Omental fat pad (tissue), 4 donors: ENCODE results near the gene SESTD1. TPM values are rescaled to one million over a fixed set of nuclear protein-coding genes. Genes with fewer than 3 reads are reported as not detected.

Experiments used
- ATAC-seq: fragments of 150-250 bp; one replicate; pipeline ENCODE4 v1.9.1; 2016; ENCODE audit warnings: mild to moderate bottlenecking, moderate library complexity; ENCODE audit not compliant: low FRiP score
- DNase-seq: peaks from one replicate; pipeline ENCODE4 v3.0.0-alpha.2; 2019; ENCODE audit warnings: low spot score
- CTCF ChIP-seq, 3 donors: fragments of 450-650 bp; IDR thresholded peaks; one replicate each; pipeline ENCODE4 v1.5.1; 2016 to 2017; ENCODE audit warnings: antibody characterized with exemption in 3 of 3, mild to moderate bottlenecking in 3 of 3, moderate library complexity in 2 of 3
- total RNA-seq, 4 donors: library from RNA; depleted of rRNA; stranded (reverse); fragments of >200 nt; gene quantifications; one replicate each; pipeline ENCODE4 v1.1.0, GENCODE V29; 2016

SESTD1 gene
- 10 to 100 TPM; 47.0 to 80.9 (median 56.8) TPM for total RNA-seq

DNA sequence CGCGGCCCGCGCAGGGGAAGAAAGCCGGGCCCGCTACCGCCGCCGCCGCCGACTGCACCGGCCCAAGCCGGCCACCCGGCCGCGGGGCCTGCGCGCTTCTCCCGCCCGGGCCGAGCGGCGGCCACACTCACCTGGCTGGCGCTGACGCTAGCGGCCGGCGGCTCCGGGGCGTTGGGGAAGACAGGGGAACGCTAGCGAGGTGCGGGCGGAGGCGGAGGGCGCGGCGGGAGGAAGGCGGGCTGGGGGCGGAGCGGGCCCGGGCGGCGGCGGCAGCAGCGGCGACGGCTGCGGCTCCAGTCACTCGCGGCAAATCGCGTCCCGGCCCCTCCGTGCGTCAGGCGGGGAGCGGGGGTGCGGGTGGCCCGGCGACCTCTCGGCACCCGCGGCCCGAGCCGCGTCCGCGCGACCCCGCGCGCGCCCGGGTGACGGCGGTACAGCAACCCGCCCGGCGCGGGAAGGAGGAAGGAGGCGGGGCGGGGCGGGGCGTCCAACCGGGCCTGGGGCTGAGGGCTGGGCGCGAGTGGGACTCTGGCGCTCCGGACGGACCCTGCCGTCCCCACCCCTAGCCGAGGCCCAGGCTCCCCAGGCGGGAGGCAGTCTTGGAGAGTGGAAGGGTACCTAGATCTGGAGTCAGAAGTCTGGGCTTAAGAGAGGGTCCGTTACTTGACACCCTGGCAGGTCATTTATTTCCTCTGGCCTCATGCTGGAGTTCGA lies at the start of gene SESTD1:
Gene SESTD1 (minus strand): TSS at position 465 of the 714 bp plus-strand sequence. CDS start 72,991 bp downstream, outside the sequence.
- no peak for TF ChIP-seq CTCF (IDR thresholded peaks at IDR 0.05)
- DNase-seq (peak; percentile 35), ATAC-seq (peak; percentile 85)

DNA sequence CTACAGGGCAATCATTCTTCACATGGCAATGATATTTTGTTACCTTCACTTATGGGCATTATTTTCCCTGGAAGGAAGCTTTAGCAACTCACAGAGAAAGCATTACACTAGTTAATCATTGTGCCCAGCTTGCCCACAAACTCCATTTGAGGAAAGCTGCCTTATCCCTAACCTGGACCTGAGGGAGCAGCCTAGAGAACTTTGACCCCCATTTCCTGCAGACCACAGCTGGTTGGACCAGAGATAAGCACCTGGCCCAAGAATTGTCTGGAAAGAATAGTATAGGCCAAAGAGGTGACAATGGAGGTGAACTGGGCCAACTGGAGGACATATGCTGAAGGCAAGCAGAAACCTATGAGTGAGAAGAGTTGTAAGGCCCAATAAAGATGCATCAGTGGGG lies 48.4 kb upstream of the SESTD1 start:
- no peak for TF ChIP-seq CTCF (IDR thresholded peaks at IDR 0.05)
- ATAC-seq = no peak
- no peak for DNase-seq

DNA sequence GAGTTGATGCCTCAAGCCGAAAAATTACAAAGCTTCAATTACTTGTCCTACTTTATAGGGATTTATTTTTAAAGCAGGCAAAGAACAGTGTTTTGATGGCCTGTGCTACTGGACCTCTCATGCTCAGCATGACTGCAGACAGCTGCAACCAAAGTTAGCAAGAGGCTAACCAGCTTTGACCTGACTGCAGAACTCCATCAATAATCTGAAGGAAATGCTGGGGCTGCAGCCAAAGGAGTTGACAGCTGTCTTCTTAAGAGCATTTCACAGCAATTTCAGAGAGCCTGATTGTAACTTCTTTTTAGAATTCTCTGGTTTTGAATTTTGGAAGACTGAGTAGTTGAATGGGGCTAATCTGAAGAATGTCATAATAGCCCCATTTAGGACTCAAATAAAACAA lies 46.5 kb upstream of the SESTD1 start:
- DNase-seq (no peak), ATAC-seq (no peak)
- TF ChIP-seq CTCF (IDR thresholded peaks at IDR 0.05) = no peak

GRCh38 chr2:179307616-179308371 lies 43.2 kb upstream of the SESTD1 start:
- DNase-seq (no peak), ATAC-seq (no peak)
- TF ChIP-seq CTCF (IDR thresholded peaks at IDR 0.05) = no peak

DNA sequence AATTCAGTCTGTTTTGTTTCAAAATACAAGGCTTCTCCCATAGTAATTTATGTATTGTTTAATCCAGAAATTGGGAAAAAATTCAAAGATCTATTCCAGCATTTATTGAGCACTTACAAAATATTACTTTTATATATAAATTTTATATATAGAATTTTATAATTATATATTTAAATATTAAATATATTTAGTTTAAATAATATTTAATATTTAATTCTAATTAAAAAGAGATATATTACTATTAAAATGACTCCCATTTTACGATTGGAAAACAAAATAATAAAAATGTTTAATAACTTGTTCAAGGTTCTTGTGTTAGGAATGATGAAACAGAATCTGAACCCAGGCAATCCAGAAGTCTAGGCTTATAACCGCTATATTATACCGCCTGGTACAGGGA lies 40.5 kb upstream of the SESTD1 start:
- no peak for DNase-seq
- no peak for ATAC-seq
- no peak for TF ChIP-seq CTCF (IDR thresholded peaks at IDR 0.05)

DNA sequence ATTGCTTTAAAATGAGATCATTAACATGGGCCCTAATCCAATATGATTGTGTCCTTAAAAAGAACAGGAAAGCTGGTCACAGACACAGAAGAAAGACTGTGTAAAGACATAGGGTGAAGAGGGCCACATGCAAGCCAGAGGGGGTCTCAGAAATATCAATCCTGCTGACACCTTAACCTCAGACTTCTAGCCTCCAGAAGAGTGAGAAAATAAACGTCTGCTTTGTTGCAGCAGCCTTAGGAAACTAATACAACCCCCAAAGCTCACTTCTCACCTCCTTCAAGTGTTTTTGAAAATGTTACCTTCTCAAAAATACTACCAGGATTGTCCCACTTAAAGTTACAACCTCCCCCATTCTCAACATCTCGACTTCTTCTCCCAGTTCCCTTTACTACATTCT lies 39.8 kb upstream of the SESTD1 start:
- DNase-seq = no peak
- no peak for TF ChIP-seq CTCF (IDR thresholded peaks at IDR 0.05)
- no peak for ATAC-seq
